Measurements from ENCODE around the gene SLC24A3.

DNA sequence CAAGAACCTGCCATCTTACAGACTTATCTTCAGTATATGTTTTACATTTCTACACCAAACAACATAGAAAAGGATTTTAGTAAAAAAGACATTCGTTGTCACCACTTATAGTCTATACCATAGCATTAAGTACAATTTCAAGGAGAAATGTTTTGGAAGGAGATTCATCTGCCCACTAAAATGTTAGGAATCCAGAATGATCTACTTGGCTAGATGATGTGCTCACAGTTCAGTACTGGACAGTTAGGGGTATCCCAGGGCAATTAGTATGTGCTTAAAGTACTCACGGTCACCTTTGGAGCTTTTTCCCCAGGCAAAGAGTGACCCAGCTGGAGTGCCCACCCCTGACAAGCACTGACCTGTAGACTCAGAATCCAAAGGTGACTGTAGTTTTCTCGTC, 222.9 kb downstream of the SLC24A3 start:
- TF ChIP-seq EZH2phosphoT487 (IDR thresholded peaks at IDR 0.05; ENCODE audit: low read depth, severe bottlenecking, unreplicated experiment): no peak
- TF ChIP-seq EZH2 (IDR thresholded peaks at IDR 0.05; ENCODE audit: borderline replicate concordance): no peak
- TF ChIP-seq CTCF (IDR thresholded peaks at IDR 0.05; ENCODE audit: poor library complexity): no peak
